Activated B cell treated with CpG ODN at 0.5 μM for 24 hours (primary cell): ENCODE data around the gene LY86. TPM values are rescaled to one million over a fixed set of nuclear protein-coding genes. Genes with fewer than 3 reads are reported as not detected.

Experiments used
- ATAC-seq: fragments of 200-7000 bp; cut with Tn5 transposase; one replicate; pipeline ENCODE4 v1.10.0; 2021; ENCODE audit warnings: low read depth, mild to moderate bottlenecking, moderate library complexity
- CTCF ChIA-PET: fragments of 350-600 bp; sonication (Branson Sonifier 250); formaldehyde crosslinking; loops from one replicate; lab custom pipeline; 2021; ENCODE audit warnings: antibody characterized with exemption; lab: Charles Lee
- POLR2A ChIA-PET: fragments of 350-600 bp; sonication (Branson Sonifier 250); formaldehyde crosslinking; loops from one replicate; lab custom pipeline; 2021; ENCODE audit warnings: antibody characterized with exemption; lab: Charles Lee
- DNase-seq: peaks from one replicate; pipeline ENCODE4 v3.0.0; 2022
- H3K27ac Mint-ChIP-seq: one replicate; pipeline ENCODE4 v1.8.0; 2020; ENCODE audit warnings: mixed read lengths
- H3K27me3 Mint-ChIP-seq: one replicate; pipeline ENCODE4 v1.8.0; 2021; ENCODE audit warnings: mixed read lengths
- H3K36me3 Mint-ChIP-seq: one replicate; pipeline ENCODE4 v1.8.0; 2021; ENCODE audit warnings: low read depth, mixed read lengths
- H3K4me1 Mint-ChIP-seq: one replicate; pipeline ENCODE4 v1.8.0; 2021; ENCODE audit warnings: mixed read lengths
- H3K4me3 Mint-ChIP-seq: one replicate; pipeline ENCODE4 v1.8.0; 2020; ENCODE audit warnings: mild to moderate bottlenecking, mixed read lengths
- H3K9me3 Mint-ChIP-seq: one replicate; pipeline ENCODE4 v1.8.0; 2020; ENCODE audit warnings: mixed read lengths
- CTCF ChIP-seq: fragments of 200-600 bp; IDR thresholded peaks from one replicate; pipeline ENCODE4 v1.8.0; 2022; ENCODE audit warnings: antibody characterized with exemption, mild to moderate bottlenecking
- intact Hi-C: fragments of 100-400 bp; cut with micrococcal nuclease; formaldehyde crosslinking; loops from one replicate; pipeline ENCODE4 v1.15.1; 2024
- total RNA-seq: library from RNA; stranded (reverse); gene quantifications from 2 replicates; pipeline ENCODE4 v1.2.3, GENCODE V29; 2022

Gene LY86
- total RNA-seq, 1 donor from 2014 or later: 58.1 TPM

DNA sequence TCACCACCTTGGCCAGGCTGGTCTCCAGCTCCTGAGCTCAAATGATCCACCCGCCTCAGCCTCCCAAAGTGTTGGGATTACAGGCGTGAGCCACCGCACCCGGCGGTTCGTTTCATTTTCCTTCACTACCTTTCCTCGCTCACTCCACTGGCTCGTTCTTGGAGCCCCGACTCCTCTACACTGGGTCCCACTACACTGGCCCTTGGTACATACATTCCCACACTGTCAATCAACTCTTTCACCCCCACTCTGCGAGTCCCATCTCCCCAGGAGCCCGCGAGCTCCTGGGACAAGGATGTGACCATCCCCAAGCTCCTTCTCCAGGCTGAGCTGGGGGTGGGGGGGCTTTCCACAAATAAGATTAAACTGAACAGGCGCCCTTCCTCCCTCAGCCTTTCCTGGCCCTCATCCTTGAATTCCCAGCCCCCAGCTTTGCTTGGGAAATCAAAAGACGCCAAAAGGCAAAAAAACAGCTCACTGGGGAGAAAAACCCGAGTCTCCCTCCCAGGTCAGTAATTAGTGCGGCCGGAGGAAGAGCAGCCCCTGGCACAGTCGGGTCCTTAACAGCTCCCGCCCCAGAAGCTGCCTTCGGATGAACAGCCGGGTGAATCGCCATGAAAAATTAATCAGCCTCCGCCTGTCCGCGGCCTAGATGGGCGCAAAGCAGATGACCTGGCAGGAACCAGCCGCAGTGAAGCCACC, 42.8 kb upstream of the LY86 start:
- H3K4me1 Mint-ChIP-seq: peaks cover 11% of the 10 kb centered on the region
- no peak overlapping the region for H3K27ac Mint-ChIP-seq
- TF ChIP-seq CTCF: no peak
- H3K27me3 Mint-ChIP-seq: peaks cover 32% of the 10 kb centered on the region
- POLR2A ChIA-PET: interaction anchor here (0.6 to 1.8 kb wide), 3 partner anchors 41 to 139 kb away, joined by 4 read pairs; no protein-coding TSS in a partner anchor
- H3K9me3 Mint-ChIP-seq: peaks cover 3% of the 10 kb centered on the region
- no peak for ATAC-seq
- intact Hi-C loops: loop anchor here (1.0 to 2.0 kb wide), 4 partner anchors 152 to 537 kb away; no protein-coding TSS in a partner anchor
- peak overlapping the region; percentile 78 for H3K4me3 Mint-ChIP-seq
- no peak for DNase-seq
- no peaks in the 10 kb centered on the region for H3K36me3 Mint-ChIP-seq
- CTCF ChIA-PET: interaction anchor here (1.2 to 4.5 kb wide), 12 partner anchors 32 to 1402 kb away, joined by 3 to 110 read pairs (median 8); no protein-coding TSS in a partner anchor

DNA sequence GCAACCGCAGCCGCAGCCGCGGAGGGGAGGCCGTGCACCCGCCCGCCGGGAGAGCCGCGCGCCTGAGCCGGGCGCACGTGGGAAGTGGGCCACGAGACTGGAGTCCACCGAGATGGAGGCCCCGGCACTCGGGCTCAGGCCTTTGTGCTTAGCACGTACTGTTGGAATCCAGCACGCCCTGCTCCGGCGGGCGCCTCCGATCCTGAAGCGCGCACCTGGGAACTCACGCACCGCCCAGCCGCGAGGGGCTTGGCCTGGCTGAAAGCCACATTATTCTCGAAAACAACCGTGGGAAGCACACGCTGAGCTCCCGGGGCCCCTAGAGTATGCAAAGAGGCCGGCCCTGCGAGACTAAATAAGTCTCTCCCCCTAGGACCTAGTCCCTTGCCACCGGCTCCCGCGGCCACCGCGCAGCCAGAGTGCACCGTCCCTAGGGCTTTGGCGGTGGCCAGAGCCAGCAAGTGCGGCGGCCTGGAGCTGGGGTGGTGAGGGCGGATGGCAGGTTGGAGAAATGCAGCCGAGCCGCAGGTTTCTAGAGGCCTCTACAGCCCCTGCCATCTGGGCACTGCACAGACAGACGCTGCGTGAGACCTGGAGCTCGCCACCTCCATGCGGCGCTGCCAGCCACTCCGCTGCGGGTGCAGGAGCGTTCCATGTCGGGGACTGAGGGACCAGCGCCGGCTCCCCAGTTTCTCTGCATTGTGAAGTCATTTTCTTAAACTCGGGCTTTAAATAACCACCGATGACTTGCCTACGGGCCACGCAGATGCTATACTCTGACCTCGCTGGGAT, 42.0 kb upstream of the LY86 start:
- CTCF ChIA-PET: interaction anchor here (0.5 to 4.5 kb wide), 24 partner anchors 9 to 1403 kb away, joined by 3 to 110 read pairs (median 5); partner anchors contain the start of gene LY86
- intact Hi-C loops: loop anchor here (1.0 to 2.0 kb wide), 11 partner anchors 52 to 1403 kb away; no protein-coding TSS in a partner anchor
- Mint-ChIP-seq H3K9me3 (peaks cover 3% of the 10 kb centered on the region), H3K4me3 (peak overlapping the region; percentile 78), H3K4me1 (peaks cover 11% of the 10 kb centered on the region), H3K27me3 (peaks cover 32% of the 10 kb centered on the region), H3K36me3 (no peaks in the 10 kb centered on the region), H3K27ac (no peak overlapping the region)
- POLR2A ChIA-PET: interaction anchor here (0.6 to 1.8 kb wide), 7 partner anchors 40 to 538 kb away, joined by 3 to 7 read pairs (median 4); partner anchors contain the start of gene LY86
- TF ChIP-seq CTCF: no peak
- peak; percentile 46 for DNase-seq
- ATAC-seq: peak; percentile 51

DNA sequence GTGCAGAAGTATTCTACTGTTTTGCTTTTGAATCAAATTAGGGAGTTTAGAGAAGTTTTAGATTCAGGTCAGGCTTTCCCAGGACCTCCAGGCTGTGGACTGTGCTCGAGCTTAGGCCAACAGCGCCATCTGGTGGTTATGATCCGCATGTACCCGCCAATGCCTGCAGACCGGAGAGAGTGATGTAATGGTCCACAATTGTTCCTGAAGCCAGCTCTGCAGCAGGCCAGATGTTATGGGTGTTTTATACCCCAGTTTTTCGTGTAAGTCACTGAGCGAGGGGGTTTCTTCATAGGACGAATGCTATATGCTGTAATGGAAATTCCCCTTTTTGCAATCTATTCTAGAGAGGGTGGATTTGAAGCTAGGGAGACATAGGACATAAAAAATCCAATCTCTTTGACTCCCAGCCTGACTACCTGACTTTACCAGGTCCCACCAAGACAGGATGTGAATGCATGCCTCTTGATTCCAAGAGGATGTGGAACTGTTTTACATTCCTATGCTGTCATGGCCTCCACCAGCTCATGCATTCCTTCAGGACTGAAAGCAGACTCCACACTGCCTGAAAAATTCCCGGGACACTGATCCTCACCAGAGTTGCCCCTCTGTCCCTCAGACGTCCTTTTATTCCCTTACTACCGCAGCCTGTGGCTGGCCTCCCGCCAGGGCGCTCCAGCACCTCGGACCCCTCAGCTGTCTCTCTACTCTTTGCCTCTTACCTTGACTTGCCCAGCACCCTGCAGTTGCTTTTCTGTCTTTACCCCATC, 41.2 kb upstream of the LY86 start:
- H3K9me3 Mint-ChIP-seq: peaks cover 1% of the 10 kb centered on the region
- ChIA-PET CTCF (interaction anchor here (0.5 to 4.5 kb wide), 28 partner anchors 8 to 1403 kb away, joined by 3 to 110 read pairs (median 4); partner anchors contain the start of gene LY86), POLR2A (interaction anchor here (0.7 to 1.8 kb wide), 6 partner anchors 40 to 539 kb away, joined by 3 to 7 read pairs (median 4); partner anchors contain the start of gene LY86)
- H3K4me1 Mint-ChIP-seq: peaks cover 11% of the 10 kb centered on the region
- intact Hi-C loops: loop anchor here (1.0 to 2.0 kb wide), 9 partner anchors 53 to 1404 kb away; no protein-coding TSS in a partner anchor
- peak; percentile 98 for TF ChIP-seq CTCF
- H3K4me3 Mint-ChIP-seq: peak overlapping the region; percentile 78
- no peak overlapping the region for H3K27ac Mint-ChIP-seq
- ATAC-seq (peak; percentile 93), DNase-seq (peak; percentile 75)
- H3K27me3 Mint-ChIP-seq: peaks cover 26% of the 10 kb centered on the region
- H3K36me3 Mint-ChIP-seq: no peaks in the 10 kb centered on the region

DNA sequence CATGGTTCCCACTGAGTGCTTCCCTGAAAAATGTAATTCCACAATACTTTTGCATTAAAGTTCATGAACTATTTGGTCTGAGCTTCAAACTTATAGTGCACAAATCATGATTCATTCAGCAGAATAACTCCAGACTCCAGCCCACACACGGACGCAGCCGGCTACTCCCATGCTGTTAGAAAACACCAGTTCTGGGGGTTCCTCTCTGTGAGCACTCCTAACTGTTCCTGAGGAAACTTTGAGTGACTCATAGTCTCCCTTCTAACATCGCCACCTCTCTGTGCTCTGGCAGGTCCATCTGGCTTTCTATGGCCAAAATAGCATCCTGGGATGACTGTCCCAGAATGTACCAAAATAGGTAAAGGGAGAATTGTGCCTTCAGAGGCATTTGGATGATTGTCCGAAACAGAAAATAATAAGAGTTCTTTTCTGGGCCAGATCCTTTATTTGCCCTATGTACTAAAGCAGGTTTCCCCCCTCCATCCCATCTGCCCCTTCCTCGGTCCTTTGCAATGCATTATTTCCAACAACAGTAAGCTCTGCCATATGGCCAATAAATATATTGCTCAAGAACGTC, 32.3 kb upstream of the LY86 start:
- Mint-ChIP-seq H3K27ac (no peak overlapping the region), H3K9me3 (no peaks in the 10 kb centered on the region), H3K27me3 (no peaks in the 10 kb centered on the region), H3K36me3 (no peaks in the 10 kb centered on the region), H3K4me3 (no peak overlapping the region), H3K4me1 (peaks cover 3% of the 10 kb centered on the region)
- DNase-seq (no peak), ATAC-seq (no peak)
- POLR2A ChIA-PET: interaction anchor here (1.4 kb wide), 1 partner anchor 103 kb away, joined by 3 read pairs; no protein-coding TSS in a partner anchor
- TF ChIP-seq CTCF: no peak
- intact Hi-C loops: loop anchor here (2.0 kb wide), 3 partner anchors 81 to 1059 kb away; no protein-coding TSS in a partner anchor
- CTCF ChIA-PET: interaction anchor here (0.8 to 5.7 kb wide), 13 partner anchors 9 to 1416 kb away, joined by 3 to 57 read pairs (median 4); partner anchors contain the start of gene LY86
